ENCODE data around the gene ABCE1.

GRCh38 chr4:145171911-145172310, 73.8 kb downstream of the ABCE1 start:
- TF ChIP-seq CTCF (IDR thresholded peaks at IDR 0.05) (no peak), EP300 (IDR thresholded peaks at IDR 0.05) (no peak)
